NCI-H526 treated with DMSO at 0.1 percent for 48 hours (cell line): ENCODE measurements around the gene PARVA.

Experiments used
- DNase-seq: peaks from one replicate; lab custom pipeline; 2025; lab: John Stamatoyannopoulos, UW

Gene PARVA

GRCh38 chr11:12459865-12460444 lies 82.6 kb downstream of the PARVA start:
- DNase-seq, result no peak

GRCh38 chr11:12460466-12460865 lies 83.1 kb downstream of the PARVA start:
- no peak for DNase-seq

- no peak for DNase-seq
Observed at GRCh38 chr11:12461516-12461915, 84.1 kb downstream of the PARVA start.

DNA sequence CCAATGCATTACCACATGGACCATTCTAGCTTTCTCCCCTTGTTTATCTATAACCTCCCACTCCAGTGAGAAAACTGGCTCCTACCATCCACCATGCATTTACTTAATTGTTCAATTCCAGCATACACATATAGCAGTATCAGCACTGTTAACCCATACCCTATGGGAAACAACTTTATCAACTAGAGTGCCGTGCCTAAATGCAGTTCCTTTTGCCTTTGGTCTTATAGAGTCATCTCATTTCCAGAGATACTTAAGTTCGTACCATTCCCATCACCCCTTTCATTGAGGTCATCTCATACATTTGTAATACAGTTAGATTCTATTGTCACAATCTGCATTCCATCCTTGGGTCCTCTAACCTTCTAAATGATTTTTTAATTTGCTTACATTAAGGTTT lies 86.9 kb downstream of the PARVA start:
- DNase-seq, result no peak

GRCh38 chr11:12465332-12465731 lies 88.0 kb downstream of the PARVA start:
- no peak for DNase-seq

DNA sequence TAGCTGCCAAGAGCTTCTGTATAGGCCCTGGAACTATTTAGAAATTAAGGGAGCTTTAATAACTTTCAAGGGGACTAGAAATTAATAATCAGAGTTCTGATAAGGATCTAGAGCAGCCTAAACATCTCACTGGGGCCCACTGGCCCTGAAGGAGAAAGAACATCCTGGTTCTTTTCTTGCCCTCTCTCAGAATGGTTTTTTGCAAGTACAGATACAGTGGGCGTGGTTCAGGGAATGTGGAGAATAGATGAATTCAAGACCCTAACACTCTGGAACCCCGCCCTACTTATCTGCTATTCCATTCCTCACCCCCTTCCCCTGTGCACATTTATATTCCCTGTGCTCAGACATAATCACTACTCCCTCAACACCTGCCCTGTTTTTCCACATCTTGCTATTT lies 90.2 kb downstream of the PARVA start:
- DNase-seq, result no peak

GRCh38 chr11:12469451-12469850 lies 92.1 kb downstream of the PARVA start:
- DNase-seq, result no peak

GRCh38 chr11:12470236-12470635 lies 92.9 kb downstream of the PARVA start:
- DNase-seq, result no peak

GRCh38 chr11:12472401-12473005 lies 95.1 kb downstream of the PARVA start:
- DNase-seq, result no peak

- no peak for DNase-seq
Observed at GRCh38 chr11:12473381-12473780, 96.0 kb downstream of the PARVA start.

- no peak for DNase-seq
Observed at GRCh38 chr11:12474871-12475270, 97.5 kb downstream of the PARVA start.

- DNase-seq, result no peak
Observed at GRCh38 chr11:12478743-12479142, 101.4 kb downstream of the PARVA start.

- DNase-seq, result no peak
Observed at GRCh38 chr11:12480401-12480800, 103.0 kb downstream of the PARVA start.

DNA sequence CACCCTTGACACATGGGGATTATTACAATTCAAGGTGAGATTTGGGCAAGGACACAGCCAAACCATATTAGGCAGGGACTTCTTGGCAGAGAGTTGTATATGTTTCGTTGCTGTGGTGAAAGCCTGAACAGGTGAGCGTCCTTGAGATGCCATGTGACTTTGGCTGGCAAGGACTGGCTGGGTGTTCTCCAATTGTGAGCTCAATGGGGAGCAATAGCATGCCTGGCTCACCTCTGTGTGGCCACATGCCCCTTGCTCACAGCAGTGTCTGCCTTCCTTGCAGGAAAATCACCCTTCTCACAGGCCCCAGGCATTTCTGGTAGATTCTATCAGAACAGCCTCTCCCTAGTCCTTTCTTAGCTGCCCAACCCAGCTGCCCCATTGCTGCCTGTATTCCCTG lies 105.5 kb downstream of the PARVA start:
- no peak for DNase-seq

DNA sequence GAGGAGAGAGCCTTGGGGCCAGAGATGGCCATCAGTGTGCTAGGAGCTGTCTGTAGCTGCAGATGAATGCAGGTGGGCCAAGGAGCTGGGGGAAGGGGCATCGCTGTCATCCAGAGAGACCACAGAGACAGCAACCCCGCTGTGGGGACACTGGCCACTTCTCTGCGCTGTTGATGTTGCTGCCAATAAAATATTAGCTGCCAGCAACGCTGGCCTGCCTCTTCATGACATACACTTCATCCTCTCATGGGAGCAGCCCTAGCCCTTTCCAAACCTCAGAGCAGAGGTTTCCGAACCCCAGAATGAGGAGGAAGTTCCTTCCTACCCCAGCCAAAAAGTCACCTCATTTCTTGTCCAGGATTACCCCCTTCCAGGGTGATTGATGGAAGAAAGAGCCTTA lies 106.2 kb downstream of the PARVA start:
- no peak for DNase-seq

- no peak for DNase-seq
Observed at GRCh38 chr11:12485328-12485727, 108.0 kb downstream of the PARVA start.

DNA sequence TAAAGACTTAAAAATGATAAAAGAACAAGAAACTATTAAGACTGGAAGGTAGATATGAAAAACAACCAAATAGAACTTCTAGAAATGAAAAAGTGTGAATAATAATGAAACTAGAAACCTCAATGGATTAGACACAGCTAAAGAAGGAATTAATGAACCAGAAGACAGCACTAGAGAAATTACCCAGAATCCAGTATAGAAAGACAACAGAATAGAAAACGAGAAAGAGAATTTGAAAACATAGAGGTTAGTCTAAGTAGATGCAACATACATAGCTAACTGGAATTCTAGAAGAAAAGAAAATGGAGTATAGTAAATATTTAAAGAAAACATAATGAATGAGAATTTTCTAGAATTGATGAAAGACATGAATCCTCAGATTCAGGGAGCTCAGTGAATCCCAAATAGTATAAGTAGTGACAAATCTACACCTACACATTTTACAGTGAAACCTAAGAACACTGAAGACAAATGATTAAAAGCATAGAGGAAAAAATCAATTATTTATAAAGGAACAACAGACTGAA lies 111.9 kb downstream of the PARVA start:
- DNase-seq, result no peak

GRCh38 chr11:12494699-12495098 lies 117.3 kb downstream of the PARVA start:
- no peak for DNase-seq

DNA sequence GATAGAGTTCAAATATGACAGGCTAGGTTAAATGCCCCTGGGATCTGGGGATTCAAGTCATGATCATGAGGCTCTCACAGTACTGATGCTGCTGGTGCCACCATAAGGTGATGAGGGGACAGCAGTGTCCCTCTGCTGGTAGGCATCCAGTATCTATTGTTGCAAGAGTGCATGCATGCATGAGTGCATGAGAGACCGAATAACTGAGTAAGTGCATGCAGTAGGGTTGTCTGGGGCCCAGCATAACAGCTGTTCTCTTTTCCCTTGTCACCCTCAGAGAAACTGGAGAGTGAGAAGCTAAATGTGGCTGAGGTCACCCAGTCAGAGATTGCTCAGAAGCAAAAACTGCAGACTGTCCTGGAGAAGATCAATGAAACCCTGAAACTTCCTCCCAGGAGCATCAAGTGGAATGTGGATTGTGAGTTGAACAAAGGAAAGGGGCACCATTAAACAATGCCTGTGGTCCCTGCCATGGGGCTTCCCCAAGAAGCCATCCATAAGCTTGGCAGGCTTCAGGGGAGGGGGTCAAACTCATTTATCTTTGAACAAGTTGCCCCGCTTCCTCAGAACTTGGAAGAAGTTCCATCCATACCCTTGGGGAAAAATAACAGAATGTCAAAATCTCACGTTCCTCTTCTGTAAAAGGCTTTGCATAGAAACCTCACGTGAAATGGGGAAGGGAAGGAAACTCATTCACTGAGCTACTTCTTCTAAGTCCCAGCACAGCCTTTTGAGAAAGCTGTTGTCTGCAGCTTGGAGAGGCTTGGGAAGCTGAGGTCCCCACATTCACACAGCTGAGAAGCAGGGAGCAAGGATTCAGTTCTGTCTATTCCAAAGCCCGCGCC lies 119.0 kb downstream of the PARVA start:
- DNase-seq, result no peak

GRCh38 chr11:12497431-12497830 lies 120.1 kb downstream of the PARVA start:
- no peak for DNase-seq

DNA sequence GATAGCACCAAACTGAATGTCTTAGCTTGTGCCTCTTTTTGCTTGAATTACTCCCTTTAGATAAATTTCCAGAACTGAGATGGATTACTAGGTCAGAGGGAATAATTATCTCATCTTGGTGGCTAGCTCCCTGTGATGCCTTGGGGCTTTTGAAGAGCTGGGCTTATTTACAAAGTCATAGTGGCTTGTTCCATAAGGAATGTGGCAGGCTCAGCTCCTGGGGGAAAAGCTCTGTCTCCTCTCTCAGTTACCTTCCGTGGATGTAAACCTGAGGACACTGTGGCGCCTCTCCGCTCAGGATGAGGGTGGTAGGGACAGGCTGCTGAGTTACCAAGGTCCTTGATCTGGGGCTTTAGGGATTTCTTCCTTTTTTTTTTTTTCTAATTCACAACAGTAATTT lies 121.7 kb downstream of the PARVA start:
- DNase-seq, result no peak

- no peak for DNase-seq
Observed at GRCh38 chr11:12502046-12502445, 124.7 kb downstream of the PARVA start.

- no peak for DNase-seq
Observed at GRCh38 chr11:12503039-12503484, 125.7 kb downstream of the PARVA start.
